K562 (cell line): ENCODE measurements around the gene CIAO2A. TPM values are rescaled to one million over a fixed set of nuclear protein-coding genes. Genes with fewer than 3 reads are reported as not detected.
"Not testable (repeated sequence)": the region's sequence is repeated elsewhere in the genome, so short reads cannot be mapped to it uniquely, and the experiment has no call there.

ENCODE experiments used
- ATAC-seq: fragments of 200-7000 bp; cut with Tn5 transposase; 3 replicates; pipeline ENCODE4 v1.9.1; 2020; ENCODE audit warnings: moderate library complexity
- BruUV-seq: library from RNA; stranded (reverse); fragments of 400-500 nt; replicated peaks from 2 replicates; lab custom pipeline; 2021; lab: Mats Ljungman, UMichigan
- CTCF ChIA-PET: fragments of 300-600 bp; formaldehyde crosslinking; extraction: SDS; loops from one replicate; lab custom pipeline; 2021; ENCODE audit warnings: low intra/inter-chr PET ratio; lab: Yijun Ruan, JAX
- POLR2A ChIA-PET: fragments of 300-600, 350-650 bp; sonication (Branson Sonifier 250); formaldehyde crosslinking; extraction: SDS; loops from one replicate; lab custom pipeline; 2021; ENCODE audit warnings: antibody characterized with exemption, inconsistent platforms; lab: Yijun Ruan, JAX
- DNase-seq, 4 experiments: peaks; one replicate each; pipeline versions ENCODE4 v3.0.0 to v3.0.0-alpha.2; 2011 to 2018; ENCODE audit warnings: low spot score in 3 of 4, mixed read lengths in 3 of 4; ENCODE audit errors: extremely low read depth in 1 of 4
- FAIRE-seq: peaks from 2 replicates; lab custom pipeline; 2011; peaks lifted over from hg19 to GRCh38; lab: Jason Lieb, UNC
- H2AFZ ChIP-seq: 2 replicates; pipeline ENCODE4 v1.6.0; 2011; ENCODE audit warnings: low read depth, low read length, control low read depth, inconsistent platforms
- H3K27ac ChIP-seq: fragments of 200-600 bp; 3 replicates; pipeline ENCODE4 v1.8.0; 2011; ENCODE audit warnings: low read depth, mild to moderate bottlenecking, control low read depth, inconsistent platforms, low read length, moderate library complexity, mixed read lengths; ENCODE audit errors: extremely low read depth
- H3K27me3 ChIP-seq, 2 experiments: fragments of 300-600 bp in 1 of 2; 2 replicates in 1 of 2; 3 replicates in 1 of 2; pipeline versions ENCODE4 v1.6.0 to v1.8.0; 2011; ENCODE audit warnings: inconsistent platforms in 2 of 2, low read length in 2 of 2, mild to moderate bottlenecking in 1 of 2, mixed read lengths in 1 of 2, moderate library complexity in 1 of 2; ENCODE audit not compliant: control insufficient read depth in 2 of 2, insufficient read depth in 2 of 2
- H3K36me3 ChIP-seq: fragments of 300-600 bp; 3 replicates; pipeline ENCODE4 v1.8.0; 2011; ENCODE audit warnings: mild to moderate bottlenecking, low read length, inconsistent platforms; ENCODE audit not compliant: control insufficient read depth, insufficient read depth
- H3K4me1 ChIP-seq, 2 experiments: fragments of 200-600 bp in 1 of 2; replicated peaks in 1 of 2; 2 replicates in 1 of 2; 3 replicates in 1 of 2; pipeline versions ENCODE4 v1.5.1 to v1.8.0; 2011; ENCODE audit warnings: inconsistent platforms in 2 of 2, low read length in 2 of 2, mild to moderate bottlenecking in 1 of 2, mixed read lengths in 1 of 2, moderate library complexity in 1 of 2; ENCODE audit not compliant: control insufficient read depth in 2 of 2, insufficient read depth in 2 of 2
- H3K4me2 ChIP-seq: 2 replicates; pipeline ENCODE4 v1.6.1; 2011; ENCODE audit warnings: low read length, control low read depth, inconsistent platforms, mixed read lengths; ENCODE audit not compliant: insufficient read depth
- H3K4me3 ChIP-seq: fragments of 200-600 bp; sonication (generic), shearing (Covaris generic); 2 replicates; pipeline ENCODE4 v1.5.1; 2016; ENCODE audit warnings: control low read depth, inconsistent platforms
- H3K79me2 ChIP-seq: fragments of 200-600 bp; 3 replicates; pipeline ENCODE4 v1.8.0; 2011; ENCODE audit warnings: low read length, inconsistent platforms; ENCODE audit not compliant: control insufficient read depth, insufficient read depth
- H3K9ac ChIP-seq, 2 experiments: 2 replicates each; pipeline versions ENCODE4 v1.6.0 to v1.6.1; 2011; ENCODE audit warnings: low read depth in 2 of 2, low read length in 2 of 2, control low read depth in 1 of 2, inconsistent platforms in 1 of 2, mild to moderate bottlenecking in 1 of 2, mixed read lengths in 1 of 2; ENCODE audit not compliant: insufficient read depth in 1 of 2
- H3K9me1 ChIP-seq: one replicate; pipeline ENCODE4 v1.6.0; 2011; ENCODE audit warnings: inconsistent platforms, mild to moderate bottlenecking, low read length, moderate library complexity; ENCODE audit not compliant: control insufficient read depth, insufficient read depth
- H3K9me3 ChIP-seq: replicated peaks from 2 replicates; pipeline ENCODE4 v1.5.1; 2011; ENCODE audit warnings: low read depth, low read length, inconsistent platforms; ENCODE audit not compliant: control insufficient read depth, insufficient read depth
- H4K20me1 ChIP-seq: replicated peaks from 2 replicates; pipeline ENCODE4 v1.6.1; 2011; ENCODE audit warnings: low read length, inconsistent platforms, mixed read lengths; ENCODE audit not compliant: control insufficient read depth, insufficient read depth
- ADNP ChIP-seq: fragments of 200-800 bp; sonication (Bioruptor generic); IDR thresholded peaks from 2 replicates; pipeline ENCODE4 v1.6.1; 2016; ENCODE audit warnings: missing genetic modification characterization, missing compliant biosample characterization
- BCOR ChIP-seq: fragments of 450-650 bp; IDR thresholded peaks from 2 replicates; pipeline ENCODE4 v1.6.1; 2016
- RBM25 ChIP-seq: fragments of 200-400 bp; formaldehyde crosslinking; IDR thresholded peaks from 2 replicates; pipeline ENCODE4 v1.6.1; 2018; ENCODE audit warnings: low read length, low read depth, moderate library complexity; ENCODE audit not compliant: severe bottlenecking
- ZNF121 ChIP-seq: sonication (generic); formaldehyde crosslinking; conservative IDR thresholded peaks from 2 replicates; pipeline ENCODE4 v1.8.0; 2022; ENCODE audit warnings: missing genetic modification reagents
- WGBS: fragments of 100-300 bp; shearing (Covaris generic); methylation state at CpG from one replicate; pipeline ENCODE4 v1.1.6; 2016; ENCODE audit warnings: low coverage, mixed read lengths; ENCODE audit not compliant: insufficient coverage; ENCODE audit errors: missing lambda C conversion rate; 5-methylcytosine and 5-hydroxymethylcytosine counted together
- in situ Hi-C: fragments of 300-500 bp; cut with MboI; formaldehyde crosslinking; loops from 4 replicates; pipeline ENCODE4 v1.15.0; 2018; ENCODE audit warnings: inconsistent platforms, mixed read lengths
- intact Hi-C: fragments of 100-400 bp; cut with micrococcal nuclease; formaldehyde crosslinking; loops from 2 replicates; pipeline ENCODE4 v1.14.2; 2022
- polyA plus RNA-seq, 8 experiments: library from polyadenylated mRNA; depleted of rRNA in 4 of 8; stranded (reverse) in 5 of 8; unstranded in 3 of 8; fragments of >200 nt; fragmentation: Nextera tagmentation in 2 of 8; fragmentation: Illumina TruSeq in 1 of 8; extraction: Ambion mirVana in 2 of 8; extraction: Trizol in 1 of 8; gene quantifications; 2 replicates each; pipeline versions ENCODE4 v1.2.1 to v1.2.3, GENCODE V29; 2011 to 2014; ENCODE audit warnings: inconsistent platforms in 1 of 8, missing spikeins in 1 of 8
- total RNA-seq, 7 experiments: library from RNA; depleted of rRNA in 6 of 7; stranded (reverse); fragments of >200 nt in 6 of 7; fragmentation: Illumina TruSeq in 2 of 7; extraction: Trizol in 2 of 7; gene quantifications; 2 replicates each; pipeline versions ENCODE4 v1.2.1 to v1.2.3, GENCODE V29; 2011 to 2021; ENCODE audit warnings: low replicate concordance in 1 of 7
- TF ChIP-seq, protein P1 (sequence below): fragments of 450-650 bp; IDR thresholded peaks from 2 replicates; pipeline ENCODE4 v1.6.1; 2016; ENCODE audit warnings: antibody characterized with exemption

The CIAO2A gene
- total and polyA plus RNA-seq, 9 of the 15 experiments (the other 6 are each of a cell fraction or from before 2014, with no cell fraction given) = 161 to 429 (median 313) TPM

DNA sequence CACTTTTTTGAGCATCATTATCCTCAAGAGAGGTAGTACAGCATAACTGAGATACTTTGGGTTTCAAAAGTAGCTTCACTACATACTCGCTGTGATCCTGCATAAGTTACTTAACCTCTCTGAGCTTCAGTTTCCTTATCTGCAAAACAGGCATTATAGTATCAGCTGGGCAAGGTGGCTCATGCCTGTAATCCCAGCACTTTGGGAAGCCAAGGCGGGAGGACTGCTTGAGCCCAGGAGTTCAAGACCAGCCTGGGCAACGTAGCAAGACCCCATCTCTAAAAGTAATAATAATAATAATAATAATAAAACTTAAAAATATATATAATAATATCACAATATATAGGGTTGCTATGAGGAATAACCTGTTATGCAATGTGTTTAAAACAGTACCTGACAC is 10.9 kb downstream of the CIAO2A start:
- FAIRE-seq (no peak), ATAC-seq (no peak), DNase-seq (no peak)
- H3K9me3 ChIP-seq = no peaks in the 10 kb centered on the region
- no TSS peak for BruUV-seq
- no peaks in the 10 kb centered on the region; the same call in 1 of the 2 replicates for H4K20me1 ChIP-seq
- H3K79me2 ChIP-seq = peaks cover 39% of the 10 kb centered on the region
- intact Hi-C loops (no loop called here), in situ Hi-C loops (no loop called here)
- TF ChIP-seq BCOR (peak; percentile 63), ZNF121 (CRISPR knock-in tag) (peak; percentile 81), ADNP (tag) (0 out of 2 replicates have a peak, but pooled peaks have one; percentile 21), RBM25 (peak; percentile 21)
- TF ChIP-seq, protein P1, sequence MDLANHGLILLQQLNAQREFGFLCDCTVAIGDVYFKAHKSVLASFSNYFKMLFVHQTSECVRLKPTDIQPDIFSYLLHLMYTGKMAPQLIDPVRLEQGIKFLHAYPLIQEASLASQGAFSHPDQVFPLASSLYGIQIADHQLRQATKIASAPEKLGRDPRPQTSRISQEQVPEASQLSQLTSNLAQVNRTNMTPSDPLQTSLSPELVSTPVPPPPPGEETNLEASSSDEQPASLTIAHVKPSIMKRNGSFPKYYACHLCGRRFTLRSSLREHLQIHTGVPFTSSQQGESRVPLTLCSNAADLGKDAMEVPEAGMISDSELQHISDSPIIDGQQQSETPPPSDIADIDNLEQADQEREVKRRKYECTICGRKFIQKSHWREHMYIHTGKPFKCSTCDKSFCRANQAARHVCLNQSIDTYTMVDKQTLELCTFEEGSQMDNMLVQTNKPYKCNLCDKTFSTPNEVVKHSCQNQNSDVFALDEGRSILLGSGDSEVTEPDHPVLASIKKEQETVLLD = no peak
- no peaks in the 10 kb centered on the region; a peak in 2 of 5 replicates for H3K4me1 ChIP-seq
- no peaks in the 10 kb centered on the region for H3K27me3 ChIP-seq
- no peak overlapping the region for H3K27ac ChIP-seq
- no peak overlapping the region for H3K4me2 ChIP-seq
- ChIA-PET CTCF (no interaction called here), POLR2A (interaction anchor here (1.4 kb wide), 1 partner anchor 11 kb away, joined by 7 read pairs; the partner anchor contains the start of gene CIAO2A)
- no peak overlapping the region for H3K4me3 ChIP-seq
- H3K36me3 ChIP-seq = peaks cover 50% of the 10 kb centered on the region
- H3K9ac ChIP-seq = no peak overlapping the region
- H2AFZ ChIP-seq = no peak overlapping the region
- 60% methylated on average over 3 of the region's 3 CpGs for WGBS
- no peaks in the 10 kb centered on the region for H3K9me1 ChIP-seq

DNA sequence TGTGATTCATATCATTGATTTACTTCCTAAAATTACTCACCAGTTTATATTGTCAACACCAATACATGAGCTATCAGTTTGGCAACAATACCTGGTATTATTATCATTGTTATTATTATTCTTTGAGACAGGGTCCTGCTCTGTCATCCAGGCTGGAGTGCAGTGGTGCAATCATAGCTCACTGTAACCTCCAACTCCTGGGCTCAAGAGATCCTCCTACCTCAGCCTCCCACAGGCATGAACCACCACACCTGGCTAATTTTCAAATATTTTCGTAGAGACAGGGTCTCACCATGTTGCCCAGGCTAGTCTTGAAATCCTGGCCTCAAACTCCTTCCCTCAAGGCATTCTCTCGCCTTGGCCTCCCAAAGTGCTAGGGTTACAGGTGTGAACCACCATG is 20.1 kb downstream of the CIAO2A start:
- FAIRE-seq, H3K9me1 ChIP-seq, H3K27ac ChIP-seq, DNase-seq, BruUV-seq, POLR2A ChIA-PET, ATAC-seq, H3K9me3 ChIP-seq, H3K4me3 ChIP-seq, CTCF ChIA-PET, H4K20me1 ChIP-seq, H3K4me2 ChIP-seq, H3K9ac ChIP-seq, H2AFZ ChIP-seq, intact Hi-C loops, H3K27me3 ChIP-seq: not testable (repeated sequence)
- Histone ChIP-seq H3K4me1 (peaks cover 3 to 29% of the 10 kb centered on the region in 2 experiments; a peak in 4 of 5 replicates), H3K79me2 (peaks cover 17% of the 10 kb centered on the region), H3K36me3 (peaks cover 66% of the 10 kb centered on the region)
- 85% methylated on average over 2 of the region's 2 CpGs for WGBS
- in situ Hi-C loops = loop anchor here (25.0 kb wide), 2 partner anchors 611 to 786 kb away; partner anchors contain the start of gene APH1B
